ENCODE measurements around the gene SLIT3. TPM values are rescaled to one million over a fixed set of nuclear protein-coding genes. Genes with fewer than 3 reads are reported as not detected.

Gene SLIT3
- total RNA-seq, 1 donor from 2014 or later, result 5.0 TPM

GRCh38 chr5:168895295-168896071 lies 405.5 kb downstream of the SLIT3 start:
- Histone ChIP-seq H3K27me3 (ENCODE audit: control insufficient read depth, insufficient read depth, low read length) (no peaks in the 10 kb centered on the region), H3K4me3 (ENCODE audit: low read depth, low read length) (no peak overlapping the region), H3K36me3 (ENCODE audit: control insufficient read depth, insufficient read depth, low read length) (no peaks in the 10 kb centered on the region)
- no peak for DNase-seq (ENCODE audit: low read depth)
- TF ChIP-seq CTCF (IDR thresholded peaks at IDR 0.05; ENCODE audit: insufficient read depth, low read length, poor library complexity, severe bottlenecking), result no peak

- Histone ChIP-seq H3K27me3 (ENCODE audit: control insufficient read depth, insufficient read depth, low read length) (no peaks in the 10 kb centered on the region), H3K4me3 (ENCODE audit: low read depth, low read length) (no peak overlapping the region), H3K36me3 (ENCODE audit: control insufficient read depth, insufficient read depth, low read length) (no peaks in the 10 kb centered on the region)
- TF ChIP-seq CTCF (IDR thresholded peaks at IDR 0.05; ENCODE audit: insufficient read depth, low read length, poor library complexity, severe bottlenecking), result no peak
- no peak for DNase-seq (ENCODE audit: low read depth)
Observed at GRCh38 chr5:168893283-168893682, 407.7 kb downstream of the SLIT3 start.

GRCh38 chr5:168892618-168893186 lies 408.2 kb downstream of the SLIT3 start:
- Histone ChIP-seq H3K4me3 (ENCODE audit: low read depth, low read length) (no peak overlapping the region), H3K36me3 (ENCODE audit: control insufficient read depth, insufficient read depth, low read length) (no peaks in the 10 kb centered on the region), H3K27me3 (ENCODE audit: control insufficient read depth, insufficient read depth, low read length) (no peaks in the 10 kb centered on the region)
- DNase-seq (ENCODE audit: low read depth), result no peak
- TF ChIP-seq CTCF (IDR thresholded peaks at IDR 0.05; ENCODE audit: insufficient read depth, low read length, poor library complexity, severe bottlenecking), result no peak

- DNase-seq (ENCODE audit: low read depth), result no peak
- H3K27me3 ChIP-seq (ENCODE audit: control insufficient read depth, insufficient read depth, low read length), result no peaks in the 10 kb centered on the region
- no peak for TF ChIP-seq CTCF (IDR thresholded peaks at IDR 0.05; ENCODE audit: insufficient read depth, low read length, poor library complexity, severe bottlenecking)
- H3K4me3 ChIP-seq (ENCODE audit: low read depth, low read length), result no peak overlapping the region
- no peaks in the 10 kb centered on the region for H3K36me3 ChIP-seq (ENCODE audit: control insufficient read depth, insufficient read depth, low read length)
Observed at GRCh38 chr5:168890816-168891812, 409.8 kb downstream of the SLIT3 start.

GRCh38 chr5:168889039-168889438 lies 411.9 kb downstream of the SLIT3 start:
- Histone ChIP-seq H3K27me3 (ENCODE audit: control insufficient read depth, insufficient read depth, low read length) (no peaks in the 10 kb centered on the region), H3K4me3 (ENCODE audit: low read depth, low read length) (no peak overlapping the region), H3K36me3 (ENCODE audit: control insufficient read depth, insufficient read depth, low read length) (no peaks in the 10 kb centered on the region)
- no peak for TF ChIP-seq CTCF (IDR thresholded peaks at IDR 0.05; ENCODE audit: insufficient read depth, low read length, poor library complexity, severe bottlenecking)
- no peak for DNase-seq (ENCODE audit: low read depth)
